Epithelial cell of proximal tubule (primary cell): ENCODE measurements around the gene SHF. TPM values are rescaled to one million over a fixed set of nuclear protein-coding genes. Genes with fewer than 3 reads are reported as not detected.

ENCODE experiments used
- DNase-seq: peaks from one replicate; pipeline ENCODE4 v3.0.0-alpha.2; 2011; ENCODE audit warnings: low read depth
- H3K4me3 ChIP-seq: 2 replicates; pipeline ENCODE4 v1.5.1; 2011; ENCODE audit warnings: low read depth, mild to moderate bottlenecking, low read length
- CTCF ChIP-seq: conservative IDR thresholded peaks from 2 replicates; pipeline ENCODE4 v1.5.1; 2012; ENCODE audit warnings: low read depth, mild to moderate bottlenecking, low read length
- total RNA-seq: library from RNA; depleted of rRNA; stranded (reverse); fragments of >200 nt; gene quantifications from 2 replicates; pipeline ENCODE4 v1.2.3, GENCODE V29; 2015

The SHF gene
- total RNA-seq, 1 donor from 2014 or later = 1.1 TPM

GRCh38 chr15:45151998-45152828 lies 35.6 kb downstream of the SHF start:
- no peak for TF ChIP-seq CTCF
- no peak overlapping the region for H3K4me3 ChIP-seq
- no peak for DNase-seq

- TF ChIP-seq CTCF = no peak
These were observed 36.8 kb downstream of the SHF start for GRCh38 chr15:45150997-45151396.

GRCh38 chr15:45150481-45150880 lies 37.3 kb downstream of the SHF start:
- TF ChIP-seq CTCF = no peak
- no peak overlapping the region for H3K4me3 ChIP-seq
- no peak for DNase-seq

More at GRCh38 chr15:45150997-45151396, 36.8 kb downstream of the SHF start:
- H3K4me3 ChIP-seq = no peak overlapping the region
- no peak for DNase-seq

GRCh38 chr15:45149060-45149459 lies 38.7 kb downstream of the SHF start:
- no peak overlapping the region for H3K4me3 ChIP-seq
- no peak for TF ChIP-seq CTCF
- no peak for DNase-seq

- DNase-seq = no peak
- H3K4me3 ChIP-seq = no peak overlapping the region
- no peak for TF ChIP-seq CTCF
These were observed 39.4 kb downstream of the SHF start for GRCh38 chr15:45148076-45149059.

GRCh38 chr15:45147606-45148005 lies 40.2 kb downstream of the SHF start:
- no peak overlapping the region for H3K4me3 ChIP-seq
- no peak for DNase-seq
- TF ChIP-seq CTCF = no peak
